ENCODE measurements around the gene CD40.

- TF ChIP-seq POLR2AphosphoS5 (IDR thresholded peaks at IDR 0.05), result no peak
- TF ChIP-seq CTCF (IDR thresholded peaks at IDR 0.05), result no peak
Observed at GRCh38 chr20:46118481-46119020, 437 bp downstream of the CD40 start.

All from upper lobe of left lung (tissue), 4 donors.